ENCODE results near the gene CHST4.
A peak's percentile ranks its signal among the peaks of the same experiment; 100 is the strongest.
"Not testable (repeated sequence)": the region's sequence is repeated elsewhere in the genome, so short reads cannot be mapped to it uniquely, and the experiment has no call there.

Gene CHST4

GRCh38 chr16:71526111-71526631, at the start of gene CHST4:
Gene CHST4, plus strand, starts transcription at chr16:71526426. Its CDS starts 10,252 bp downstream, at chr16:71536678.
- DNase-seq = peak; percentile 2 to 53 (median 46)

- no peak for DNase-seq
These were observed 49.6 kb upstream of the CHST4 start for GRCh38 chr16:71476457-71477124.

GRCh38 chr16:71479420-71479819, 46.8 kb upstream of the CHST4 start:
- DNase-seq = peak in 1 of 3 experiments; percentile 27

GRCh38 chr16:71480956-71481355, 45.3 kb upstream of the CHST4 start:
- DNase-seq = no peak

GRCh38 chr16:71482569-71482968, 43.7 kb upstream of the CHST4 start:
- DNase-seq = no peak

GRCh38 chr16:71484006-71484893, 42.0 kb upstream of the CHST4 start:
- peak; percentile 78 to 93 (median 80) for DNase-seq

GRCh38 chr16:71489122-71489521, 37.1 kb upstream of the CHST4 start, which contains the start of gene ZNF19:
Gene ZNF19, minus strand, starts transcription at chr16:71489324. Its CDS starts 7,210 bp downstream, at chr16:71482114.
- DNase-seq = no peak

- no peak for DNase-seq
These were observed 35.9 kb upstream of the CHST4 start for GRCh38 chr16:71490361-71490760.

GRCh38 chr16:71491054-71491453, 35.2 kb upstream of the CHST4 start:
- DNase-seq = no peak

- no peak for DNase-seq
These were observed 33.4 kb upstream of the CHST4 start for GRCh38 chr16:71492786-71493185.

- DNase-seq = no peak
These were observed 33.0 kb upstream of the CHST4 start for GRCh38 chr16:71493213-71493612.

- DNase-seq = no peak
These were observed 28.2 kb upstream of the CHST4 start for GRCh38 chr16:71498031-71498430.

- peak in 2 of 3 experiments; percentile 25 to 64 for DNase-seq
These were observed 26.4 kb upstream of the CHST4 start for GRCh38 chr16:71499775-71500364.

GRCh38 chr16:71500964-71501363, 25.3 kb upstream of the CHST4 start:
- DNase-seq = no peak

GRCh38 chr16:71501547-71501946, 24.7 kb upstream of the CHST4 start:
- no peak for DNase-seq

GRCh38 chr16:71504051-71504450, 22.2 kb upstream of the CHST4 start:
- not testable (repeated sequence) for DNase-seq

GRCh38 chr16:71504901-71505300, 21.3 kb upstream of the CHST4 start:
- DNase-seq = no peak

- no peak for DNase-seq
These were observed 19.2 kb upstream of the CHST4 start for GRCh38 chr16:71507061-71507460.

GRCh38 chr16:71513302-71513701, 12.9 kb upstream of the CHST4 start:
- no peak for DNase-seq

- no peak for DNase-seq
These were observed 11.8 kb upstream of the CHST4 start for GRCh38 chr16:71514476-71514875.

GRCh38 chr16:71515026-71515425, 11.2 kb upstream of the CHST4 start:
- DNase-seq = peak in 2 of 3 experiments; percentile 2 to 36

GRCh38 chr16:71520550-71520949, 5.7 kb upstream of the CHST4 start:
- peak in 1 of 3 experiments; percentile 2 for DNase-seq
